KOPT-K1 (cell line): ENCODE results near the gene TSR3.

Source experiments
- H3K27ac ChIP-seq: fragments of 200-600 bp; sonication (generic); 2 replicates; pipeline ENCODE4 v1.5.1; 2016; ENCODE audit warnings: antibody characterized with exemption, mild to moderate bottlenecking, low read depth, low read length; ENCODE audit not compliant: poor library complexity, severe bottlenecking
- H3K36me3 ChIP-seq: fragments of 200-600 bp; sonication (generic); 2 replicates; pipeline ENCODE4 v1.5.1; 2017; ENCODE audit warnings: antibody characterized with exemption, mild to moderate bottlenecking, low read length, moderate library complexity; ENCODE audit not compliant: insufficient read depth
- H3K9me3 ChIP-seq: fragments of 200-600 bp; sonication (generic); 2 replicates; pipeline ENCODE4 v1.5.1; 2017; ENCODE audit warnings: antibody characterized with exemption, low read length, mild to moderate bottlenecking; ENCODE audit not compliant: insufficient read depth, poor library complexity, severe bottlenecking

The TSR3 gene

GRCh38 chr16:1383556-1383955 lies 31.9 kb upstream of the TSR3 start:
- H3K9me3 ChIP-seq = no peaks in the 10 kb centered on the region
- H3K27ac ChIP-seq = no peak overlapping the region
- H3K36me3 ChIP-seq = peaks cover 16% of the 10 kb centered on the region; the same call in 1 of the 2 replicates

- Histone ChIP-seq H3K27ac (no peak overlapping the region), H3K9me3 (no peaks in the 10 kb centered on the region), H3K36me3 (peaks cover 16% of the 10 kb centered on the region; the same call in 1 of the 2 replicates)
These were observed 30.1 kb upstream of the TSR3 start for GRCh38 chr16:1381612-1382406.

- Histone ChIP-seq H3K9me3 (no peaks in the 10 kb centered on the region), H3K27ac (no peak overlapping the region), H3K36me3 (peaks cover 16% of the 10 kb centered on the region; the same call in 1 of the 2 replicates)
These were observed 28.5 kb upstream of the TSR3 start for GRCh38 chr16:1380195-1380594.

- peak overlapping the region; percentile 72 for H3K27ac ChIP-seq
- H3K36me3 ChIP-seq = peaks cover 10% of the 10 kb centered on the region; the same call in 1 of the 2 replicates
- H3K9me3 ChIP-seq = no peaks in the 10 kb centered on the region
These were observed 27.8 kb upstream of the TSR3 start for GRCh38 chr16:1379304-1380076.

GRCh38 chr16:1378804-1379303 lies 27.2 kb upstream of the TSR3 start:
- H3K36me3 ChIP-seq = peaks cover 8% of the 10 kb centered on the region; the same call in 1 of the 2 replicates
- H3K9me3 ChIP-seq = no peaks in the 10 kb centered on the region
- peak overlapping the region; percentile 72 for H3K27ac ChIP-seq

- Histone ChIP-seq H3K9me3 (no peaks in the 10 kb centered on the region), H3K27ac (peak overlapping the region; percentile 72), H3K36me3 (peaks cover 8% of the 10 kb centered on the region; the same call in 1 of the 2 replicates)
These were observed 26.6 kb upstream of the TSR3 start for GRCh38 chr16:1378087-1378803.

GRCh38 chr16:1377406-1378010 lies 25.8 kb upstream of the TSR3 start:
- Histone ChIP-seq H3K36me3 (peaks cover 8% of the 10 kb centered on the region; the same call in 1 of the 2 replicates), H3K9me3 (no peaks in the 10 kb centered on the region), H3K27ac (no peak overlapping the region)

- Histone ChIP-seq H3K27ac (no peak overlapping the region), H3K9me3 (no peaks in the 10 kb centered on the region), H3K36me3 (no peaks in the 10 kb centered on the region; the same call in 1 of the 2 replicates)
These were observed 24.2 kb upstream of the TSR3 start for GRCh38 chr16:1375741-1376410.

- no peak overlapping the region for H3K27ac ChIP-seq
- no peaks in the 10 kb centered on the region for H3K9me3 ChIP-seq
- H3K36me3 ChIP-seq = peaks cover 2% of the 10 kb centered on the region; the same call in 1 of the 2 replicates
These were observed 23.6 kb upstream of the TSR3 start for GRCh38 chr16:1375298-1375640.

- Histone ChIP-seq H3K27ac (no peak overlapping the region), H3K36me3 (peaks cover 8% of the 10 kb centered on the region; the same call in 1 of the 2 replicates), H3K9me3 (no peaks in the 10 kb centered on the region)
These were observed 23.0 kb upstream of the TSR3 start for GRCh38 chr16:1374418-1375297.

- H3K36me3 ChIP-seq = peaks cover 15% of the 10 kb centered on the region; the same call in 1 of the 2 replicates
- H3K27ac ChIP-seq = no peak overlapping the region
- no peaks in the 10 kb centered on the region for H3K9me3 ChIP-seq
These were observed 20.7 kb upstream of the TSR3 start for GRCh38 chr16:1372292-1372950.

GRCh38 chr16:1371054-1371978 lies 19.6 kb upstream of the TSR3 start:
- H3K36me3 ChIP-seq = peaks cover 22% of the 10 kb centered on the region; the same call in 1 of the 2 replicates

More at GRCh38 chr16:1371054-1371978, 19.6 kb upstream of the TSR3 start:
- Histone ChIP-seq H3K9me3 (no peaks in the 10 kb centered on the region), H3K27ac (no peak overlapping the region)
